GM23338 (cell line): ENCODE results near the gene FNDC3B. TPM values are rescaled to one million over a fixed set of nuclear protein-coding genes. Genes with fewer than 3 reads are reported as not detected.

ENCODE experiments used
- ATAC-seq: fragments of 200-7000 bp; cut with Tn5 transposase; 3 replicates; pipeline ENCODE4 v1.9.1; 2020
- DNase-seq: peaks from one replicate; pipeline ENCODE4 v3.0.0-alpha.2; 2015; ENCODE audit warnings: low spot score
- H2AFZ ChIP-seq: fragments of 200-600 bp; sonication (generic); 2 replicates; pipeline ENCODE4 v1.8.0; 2016; ENCODE audit warnings: antibody characterized with exemption, mild to moderate bottlenecking, moderate library complexity
- H3F3A ChIP-seq: fragments of 200-600 bp; sonication (generic); replicated peaks from 2 replicates; pipeline ENCODE4 v1.8.0; 2017; ENCODE audit warnings: antibody characterized with exemption, mixed run types, low read depth
- H3K27ac ChIP-seq: fragments of 200-600 bp; sonication (generic); 2 replicates; pipeline ENCODE4 v1.6.1; 2016; ENCODE audit warnings: low read depth
- H3K27me3 ChIP-seq: fragments of 200-600 bp; sonication (generic); 2 replicates; pipeline ENCODE4 v1.8.0; 2016; ENCODE audit warnings: mild to moderate bottlenecking, mixed run types, moderate library complexity; ENCODE audit not compliant: insufficient read depth
- H3K36me3 ChIP-seq: fragments of 200-600 bp; sonication (generic); 2 replicates; pipeline ENCODE4 v1.8.0; 2016; ENCODE audit warnings: mild to moderate bottlenecking; ENCODE audit not compliant: insufficient read depth
- H3K4me1 ChIP-seq: fragments of 200-600 bp; sonication (generic); 2 replicates; pipeline ENCODE4 v1.8.0; 2016; ENCODE audit warnings: mild to moderate bottlenecking, moderate library complexity; ENCODE audit not compliant: insufficient read depth
- H3K4me2 ChIP-seq: fragments of 200-600 bp; sonication (generic); 2 replicates; pipeline ENCODE4 v1.7.1; 2017; ENCODE audit warnings: mixed run types
- H3K4me3 ChIP-seq: fragments of 200-600 bp; sonication (generic); 2 replicates; pipeline ENCODE4 v1.6.1; 2016; ENCODE audit warnings: mixed run types
- H3K79me2 ChIP-seq: fragments of 200-600 bp; sonication (generic); replicated peaks from 2 replicates; pipeline ENCODE4 v1.8.0; 2017; ENCODE audit warnings: mild to moderate bottlenecking; ENCODE audit not compliant: insufficient read depth
- H3K9me2 ChIP-seq: fragments of 200-600 bp; sonication (generic); 2 replicates; pipeline ENCODE4 v1.8.0; 2017; ENCODE audit not compliant: insufficient read depth
- H4K20me1 ChIP-seq: fragments of 200-600 bp; sonication (generic); replicated peaks from 2 replicates; pipeline ENCODE4 v1.8.0; 2017; ENCODE audit warnings: mild to moderate bottlenecking; ENCODE audit not compliant: insufficient read depth
- H3K27ac Mint-ChIP-seq: 2 replicates; pipeline ENCODE4 v1.8.0; 2020; ENCODE audit warnings: inconsistent platforms, mild to moderate bottlenecking, moderate library complexity, mixed read lengths
- H3K27me3 Mint-ChIP-seq: 3 replicates; pipeline ENCODE4 v1.8.0; 2022; ENCODE audit warnings: low read depth, mild to moderate bottlenecking, moderate library complexity, mixed read lengths, inconsistent platforms; ENCODE audit not compliant: insufficient read depth, poor library complexity
- H3K36me3 Mint-ChIP-seq: 3 replicates; pipeline ENCODE4 v1.8.0; 2021; ENCODE audit warnings: low read depth, mild to moderate bottlenecking, inconsistent platforms, moderate library complexity, mixed read lengths
- H3K4me1 Mint-ChIP-seq: 3 replicates; pipeline ENCODE4 v1.8.0; 2020; ENCODE audit warnings: mild to moderate bottlenecking, inconsistent platforms, mixed read lengths
- H3K4me3 Mint-ChIP-seq: 3 replicates; pipeline ENCODE4 v1.8.0; 2021; ENCODE audit warnings: moderate library complexity, mild to moderate bottlenecking, inconsistent platforms, mixed read lengths
- H3K9me3 Mint-ChIP-seq: 3 replicates; pipeline ENCODE4 v1.8.0; 2020; ENCODE audit warnings: moderate library complexity, mild to moderate bottlenecking, inconsistent platforms, mixed read lengths
- CREB1 ChIP-seq: fragments of 250-450 bp; sonication (Bioruptor Pico); IDR thresholded peaks from 2 replicates; pipeline ENCODE4 v1.5.0; 2020; ENCODE audit warnings: low read depth, mild to moderate bottlenecking, moderate library complexity
- EZH2 ChIP-seq: fragments of 200-600 bp; sonication (generic); IDR thresholded peaks from one replicate; pipeline ENCODE4 v1.8.0; 2017; ENCODE audit warnings: antibody characterized with exemption, mild to moderate bottlenecking, low read depth; ENCODE audit not compliant: unreplicated experiment
- EZH2phosphoT487 ChIP-seq: fragments of 200-600 bp; sonication (generic); IDR thresholded peaks from one replicate; pipeline ENCODE4 v1.8.1; 2018; ENCODE audit warnings: antibody characterized with exemption; ENCODE audit not compliant: unreplicated experiment
- JUNB ChIP-seq: IDR thresholded peaks from one replicate; pipeline ENCODE4 v1.6.1; 2016; ENCODE audit warnings: antibody characterized with exemption; ENCODE audit not compliant: unreplicated experiment
- NANOG ChIP-seq: IDR thresholded peaks from 2 replicates; pipeline ENCODE4 v1.6.1; 2016; ENCODE audit warnings: antibody characterized with exemption, borderline replicate concordance
- POLR2AphosphoS5 ChIP-seq: IDR thresholded peaks from 2 replicates; pipeline ENCODE4 v1.6.1; 2016; ENCODE audit warnings: antibody characterized with exemption, low read depth
- STAT1 ChIP-seq: IDR thresholded peaks from one replicate; pipeline ENCODE4 v1.6.1; 2016; ENCODE audit warnings: antibody characterized with exemption; ENCODE audit not compliant: unreplicated experiment
- ZNF114 ChIP-seq: fragments of 250-450 bp; sonication (Bioruptor Pico); IDR thresholded peaks from 2 replicates; pipeline ENCODE4 v1.5.0; 2020; ENCODE audit warnings: mild to moderate bottlenecking, moderate library complexity
- ZNF331 ChIP-seq: fragments of 250-450 bp; sonication (Bioruptor Pico); IDR thresholded peaks from 2 replicates; pipeline ENCODE4 v1.5.0; 2020; ENCODE audit warnings: low read depth, mild to moderate bottlenecking, moderate library complexity
- polyA plus RNA-seq: library from polyadenylated mRNA; unstranded; fragments of >200 nt; fragmentation: Nextera tagmentation; extraction: Ambion mirVana; gene quantifications from 2 replicates; pipeline ENCODE4 v1.2.1, GENCODE V29; 2016
- total RNA-seq: library from RNA; depleted of rRNA; stranded (reverse); fragments of >200 nt; shearing (Covaris generic); gene quantifications from 2 replicates; pipeline ENCODE4 v1.2.3, GENCODE V29; 2014
- TF ChIP-seq, protein P1 (sequence below), 2 experiments: fragments of 200-600 bp in 1 of 2; sonication (generic) in 1 of 2; conservative IDR thresholded peaks; 2 replicates each; pipeline versions ENCODE4 v1.5.1 to v1.6.1; 2016 to 2017; ENCODE audit warnings: antibody characterized with exemption in 2 of 2, low read depth in 2 of 2, mild to moderate bottlenecking in 2 of 2, moderate library complexity in 1 of 2
- TF ChIP-seq, protein P2 (sequence below): fragments of 250-450 bp; sonication (Bioruptor Pico); IDR thresholded peaks from 2 replicates; pipeline ENCODE4 v1.5.0; 2020; ENCODE audit warnings: mild to moderate bottlenecking, moderate library complexity
- TF ChIP-seq, protein P3 (sequence below): IDR thresholded peaks from 2 replicates; pipeline ENCODE4 v1.6.1; 2016; ENCODE audit warnings: antibody characterized with exemption
- TF ChIP-seq, protein P4 (sequence below): IDR thresholded peaks from one replicate; pipeline ENCODE4 v1.6.1; 2018; ENCODE audit warnings: antibody characterized with exemption; ENCODE audit not compliant: unreplicated experiment

Gene FNDC3B
- total and polyA plus RNA-seq, 2 experiments from 2014 or later: 19.1 to 55.4 TPM

DNA sequence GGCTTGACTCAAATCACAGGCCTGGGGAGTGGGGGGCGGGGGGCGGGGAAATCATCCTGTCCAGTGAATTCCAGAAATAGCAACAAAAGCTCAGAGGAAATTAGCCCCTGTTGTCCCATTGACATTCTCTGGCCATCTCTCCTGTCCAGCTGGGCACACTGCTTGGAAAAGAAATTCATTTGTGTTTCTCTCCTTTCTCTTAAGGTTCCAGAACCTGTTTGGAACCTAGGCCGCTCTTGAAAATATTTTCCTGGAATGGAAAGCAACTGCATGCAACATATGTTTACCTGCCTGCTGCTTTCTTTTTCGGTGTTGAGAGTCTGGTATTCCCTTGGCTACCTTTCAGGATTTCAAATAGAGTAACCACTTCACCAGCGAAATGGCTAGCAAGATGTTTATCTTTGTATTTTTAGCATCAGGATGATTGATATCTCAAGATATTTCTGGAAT, 239.8 kb downstream of the FNDC3B start:
- DNase-seq (no peak), ATAC-seq (no peak)
- H3K9me3 Mint-ChIP-seq: no peaks in the 10 kb centered on the region
- H3K27ac Mint-ChIP-seq: peak overlapping the region; percentile 42; the same call in 1 of the 2 replicates
- peaks cover 10% of the 10 kb centered on the region; the same call in 2 of the 3 replicates for H3K4me1 Mint-ChIP-seq
- Histone ChIP-seq H3K4me1 (peaks cover 4% of the 10 kb centered on the region; the same call in 1 of the 2 replicates), H2AFZ (no peak overlapping the region), H4K20me1 (no peaks in the 10 kb centered on the region), H3K4me2 (no peak overlapping the region), H3K9me2 (no peaks in the 10 kb centered on the region), H3F3A (no peaks in the 10 kb centered on the region), H3K27ac (no peak overlapping the region), H3K4me3 (no peak overlapping the region), H3K27me3 (no peaks in the 10 kb centered on the region), H3K79me2 (peaks cover 7% of the 10 kb centered on the region), H3K36me3 (no peaks in the 10 kb centered on the region)
- H3K27me3 Mint-ChIP-seq: no peaks in the 10 kb centered on the region
- no peak for TF ChIP-seq CREB1 (CRISPR knock-in tag)
- TF ChIP-seq NANOG: no peak
- TF ChIP-seq, protein P1, sequence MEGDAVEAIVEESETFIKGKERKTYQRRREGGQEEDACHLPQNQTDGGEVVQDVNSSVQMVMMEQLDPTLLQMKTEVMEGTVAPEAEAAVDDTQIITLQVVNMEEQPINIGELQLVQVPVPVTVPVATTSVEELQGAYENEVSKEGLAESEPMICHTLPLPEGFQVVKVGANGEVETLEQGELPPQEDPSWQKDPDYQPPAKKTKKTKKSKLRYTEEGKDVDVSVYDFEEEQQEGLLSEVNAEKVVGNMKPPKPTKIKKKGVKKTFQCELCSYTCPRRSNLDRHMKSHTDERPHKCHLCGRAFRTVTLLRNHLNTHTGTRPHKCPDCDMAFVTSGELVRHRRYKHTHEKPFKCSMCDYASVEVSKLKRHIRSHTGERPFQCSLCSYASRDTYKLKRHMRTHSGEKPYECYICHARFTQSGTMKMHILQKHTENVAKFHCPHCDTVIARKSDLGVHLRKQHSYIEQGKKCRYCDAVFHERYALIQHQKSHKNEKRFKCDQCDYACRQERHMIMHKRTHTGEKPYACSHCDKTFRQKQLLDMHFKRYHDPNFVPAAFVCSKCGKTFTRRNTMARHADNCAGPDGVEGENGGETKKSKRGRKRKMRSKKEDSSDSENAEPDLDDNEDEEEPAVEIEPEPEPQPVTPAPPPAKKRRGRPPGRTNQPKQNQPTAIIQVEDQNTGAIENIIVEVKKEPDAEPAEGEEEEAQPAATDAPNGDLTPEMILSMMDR (conservative IDR thresholded peaks at IDR 0.05; ENCODE audit: low read depth in 2 of 2): no peak
- no peak for TF ChIP-seq STAT1
- TF ChIP-seq, protein P2, sequence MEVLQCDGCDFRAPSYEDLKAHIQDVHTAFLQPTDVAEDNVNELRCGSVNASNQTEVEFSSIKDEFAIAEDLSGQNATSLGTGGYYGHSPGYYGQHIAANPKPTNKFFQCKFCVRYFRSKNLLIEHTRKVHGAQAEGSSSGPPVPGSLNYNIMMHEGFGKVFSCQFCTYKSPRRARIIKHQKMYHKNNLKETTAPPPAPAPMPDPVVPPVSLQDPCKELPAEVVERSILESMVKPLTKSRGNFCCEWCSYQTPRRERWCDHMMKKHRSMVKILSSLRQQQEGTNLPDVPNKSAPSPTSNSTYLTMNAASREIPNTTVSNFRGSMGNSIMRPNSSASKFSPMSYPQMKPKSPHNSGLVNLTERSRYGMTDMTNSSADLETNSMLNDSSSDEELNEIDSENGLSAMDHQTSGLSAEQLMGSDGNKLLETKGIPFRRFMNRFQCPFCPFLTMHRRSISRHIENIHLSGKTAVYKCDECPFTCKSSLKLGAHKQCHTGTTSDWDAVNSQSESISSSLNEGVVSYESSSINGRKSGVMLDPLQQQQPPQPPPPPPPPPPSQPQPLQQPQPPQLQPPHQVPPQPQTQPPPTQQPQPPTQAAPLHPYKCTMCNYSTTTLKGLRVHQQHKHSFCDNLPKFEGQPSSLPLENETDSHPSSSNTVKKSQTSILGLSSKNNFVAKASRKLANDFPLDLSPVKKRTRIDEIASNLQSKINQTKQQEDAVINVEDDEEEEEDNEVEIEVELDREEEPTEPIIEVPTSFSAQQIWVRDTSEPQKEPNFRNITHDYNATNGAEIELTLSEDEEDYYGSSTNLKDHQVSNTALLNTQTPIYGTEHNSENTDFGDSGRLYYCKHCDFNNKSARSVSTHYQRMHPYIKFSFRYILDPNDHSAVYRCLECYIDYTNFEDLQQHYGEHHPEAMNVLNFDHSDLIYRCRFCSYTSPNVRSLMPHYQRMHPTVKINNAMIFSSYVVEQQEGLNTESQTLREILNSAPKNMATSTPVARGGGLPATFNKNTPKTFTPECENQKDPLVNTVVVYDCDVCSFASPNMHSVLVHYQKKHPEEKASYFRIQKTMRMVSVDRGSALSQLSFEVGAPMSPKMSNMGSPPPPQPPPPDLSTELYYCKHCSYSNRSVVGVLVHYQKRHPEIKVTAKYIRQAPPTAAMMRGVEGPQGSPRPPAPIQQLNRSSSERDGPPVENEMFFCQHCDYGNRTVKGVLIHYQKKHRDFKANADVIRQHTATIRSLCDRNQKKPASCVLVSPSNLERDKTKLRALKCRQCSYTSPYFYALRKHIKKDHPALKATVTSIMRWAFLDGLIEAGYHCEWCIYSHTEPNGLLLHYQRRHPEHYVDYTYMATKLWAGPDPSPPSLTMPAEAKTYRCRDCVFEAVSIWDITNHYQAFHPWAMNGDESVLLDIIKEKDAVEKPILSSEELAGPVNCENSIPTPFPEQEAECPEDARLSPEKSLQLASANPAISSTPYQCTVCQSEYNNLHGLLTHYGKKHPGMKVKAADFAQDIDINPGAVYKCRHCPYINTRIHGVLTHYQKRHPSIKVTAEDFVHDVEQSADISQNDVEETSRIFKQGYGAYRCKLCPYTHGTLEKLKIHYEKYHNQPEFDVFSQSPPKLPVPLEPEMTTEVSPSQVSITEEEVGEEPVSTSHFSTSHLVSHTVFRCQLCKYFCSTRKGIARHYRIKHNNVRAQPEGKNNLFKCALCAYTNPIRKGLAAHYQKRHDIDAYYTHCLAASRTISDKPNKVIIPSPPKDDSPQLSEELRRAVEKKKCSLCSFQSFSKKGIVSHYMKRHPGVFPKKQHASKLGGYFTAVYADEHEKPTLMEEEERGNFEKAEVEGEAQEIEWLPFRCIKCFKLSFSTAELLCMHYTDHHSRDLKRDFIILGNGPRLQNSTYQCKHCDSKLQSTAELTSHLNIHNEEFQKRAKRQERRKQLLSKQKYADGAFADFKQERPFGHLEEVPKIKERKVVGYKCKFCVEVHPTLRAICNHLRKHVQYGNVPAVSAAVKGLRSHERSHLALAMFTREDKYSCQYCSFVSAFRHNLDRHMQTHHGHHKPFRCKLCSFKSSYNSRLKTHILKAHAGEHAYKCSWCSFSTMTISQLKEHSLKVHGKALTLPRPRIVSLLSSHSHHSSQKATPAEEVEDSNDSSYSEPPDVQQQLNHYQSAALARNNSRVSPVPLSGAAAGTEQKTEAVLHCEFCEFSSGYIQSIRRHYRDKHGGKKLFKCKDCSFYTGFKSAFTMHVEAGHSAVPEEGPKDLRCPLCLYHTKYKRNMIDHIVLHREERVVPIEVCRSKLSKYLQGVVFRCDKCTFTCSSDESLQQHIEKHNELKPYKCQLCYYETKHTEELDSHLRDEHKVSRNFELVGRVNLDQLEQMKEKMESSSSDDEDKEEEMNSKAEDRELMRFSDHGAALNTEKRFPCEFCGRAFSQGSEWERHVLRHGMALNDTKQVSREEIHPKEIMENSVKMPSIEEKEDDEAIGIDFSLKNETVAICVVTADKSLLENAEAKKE (CRISPR knock-in tag): no peak
- TF ChIP-seq EZH2phosphoT487: no peak
- TF ChIP-seq, protein P3, sequence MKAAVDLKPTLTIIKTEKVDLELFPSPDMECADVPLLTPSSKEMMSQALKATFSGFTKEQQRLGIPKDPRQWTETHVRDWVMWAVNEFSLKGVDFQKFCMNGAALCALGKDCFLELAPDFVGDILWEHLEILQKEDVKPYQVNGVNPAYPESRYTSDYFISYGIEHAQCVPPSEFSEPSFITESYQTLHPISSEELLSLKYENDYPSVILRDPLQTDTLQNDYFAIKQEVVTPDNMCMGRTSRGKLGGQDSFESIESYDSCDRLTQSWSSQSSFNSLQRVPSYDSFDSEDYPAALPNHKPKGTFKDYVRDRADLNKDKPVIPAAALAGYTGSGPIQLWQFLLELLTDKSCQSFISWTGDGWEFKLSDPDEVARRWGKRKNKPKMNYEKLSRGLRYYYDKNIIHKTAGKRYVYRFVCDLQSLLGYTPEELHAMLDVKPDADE: no peak
- no peak for TF ChIP-seq ZNF114
- TF ChIP-seq ZNF331 (CRISPR knock-in tag): no peak
- TF ChIP-seq POLR2AphosphoS5: no peak
- no peak for TF ChIP-seq JUNB
- TF ChIP-seq EZH2: no peak
- TF ChIP-seq, protein P4, sequence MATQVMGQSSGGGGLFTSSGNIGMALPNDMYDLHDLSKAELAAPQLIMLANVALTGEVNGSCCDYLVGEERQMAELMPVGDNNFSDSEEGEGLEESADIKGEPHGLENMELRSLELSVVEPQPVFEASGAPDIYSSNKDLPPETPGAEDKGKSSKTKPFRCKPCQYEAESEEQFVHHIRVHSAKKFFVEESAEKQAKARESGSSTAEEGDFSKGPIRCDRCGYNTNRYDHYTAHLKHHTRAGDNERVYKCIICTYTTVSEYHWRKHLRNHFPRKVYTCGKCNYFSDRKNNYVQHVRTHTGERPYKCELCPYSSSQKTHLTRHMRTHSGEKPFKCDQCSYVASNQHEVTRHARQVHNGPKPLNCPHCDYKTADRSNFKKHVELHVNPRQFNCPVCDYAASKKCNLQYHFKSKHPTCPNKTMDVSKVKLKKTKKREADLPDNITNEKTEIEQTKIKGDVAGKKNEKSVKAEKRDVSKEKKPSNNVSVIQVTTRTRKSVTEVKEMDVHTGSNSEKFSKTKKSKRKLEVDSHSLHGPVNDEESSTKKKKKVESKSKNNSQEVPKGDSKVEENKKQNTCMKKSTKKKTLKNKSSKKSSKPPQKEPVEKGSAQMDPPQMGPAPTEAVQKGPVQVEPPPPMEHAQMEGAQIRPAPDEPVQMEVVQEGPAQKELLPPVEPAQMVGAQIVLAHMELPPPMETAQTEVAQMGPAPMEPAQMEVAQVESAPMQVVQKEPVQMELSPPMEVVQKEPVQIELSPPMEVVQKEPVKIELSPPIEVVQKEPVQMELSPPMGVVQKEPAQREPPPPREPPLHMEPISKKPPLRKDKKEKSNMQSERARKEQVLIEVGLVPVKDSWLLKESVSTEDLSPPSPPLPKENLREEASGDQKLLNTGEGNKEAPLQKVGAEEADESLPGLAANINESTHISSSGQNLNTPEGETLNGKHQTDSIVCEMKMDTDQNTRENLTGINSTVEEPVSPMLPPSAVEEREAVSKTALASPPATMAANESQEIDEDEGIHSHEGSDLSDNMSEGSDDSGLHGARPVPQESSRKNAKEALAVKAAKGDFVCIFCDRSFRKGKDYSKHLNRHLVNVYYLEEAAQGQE: no peak
- H3K4me3 Mint-ChIP-seq: no peak overlapping the region
- 0 out of 3 replicates have a peak, but pooled peaks cover 3% of the 10 kb centered on the region for H3K36me3 Mint-ChIP-seq
